ENCODE measurements around the gene STK11.

Gene STK11

DNA sequence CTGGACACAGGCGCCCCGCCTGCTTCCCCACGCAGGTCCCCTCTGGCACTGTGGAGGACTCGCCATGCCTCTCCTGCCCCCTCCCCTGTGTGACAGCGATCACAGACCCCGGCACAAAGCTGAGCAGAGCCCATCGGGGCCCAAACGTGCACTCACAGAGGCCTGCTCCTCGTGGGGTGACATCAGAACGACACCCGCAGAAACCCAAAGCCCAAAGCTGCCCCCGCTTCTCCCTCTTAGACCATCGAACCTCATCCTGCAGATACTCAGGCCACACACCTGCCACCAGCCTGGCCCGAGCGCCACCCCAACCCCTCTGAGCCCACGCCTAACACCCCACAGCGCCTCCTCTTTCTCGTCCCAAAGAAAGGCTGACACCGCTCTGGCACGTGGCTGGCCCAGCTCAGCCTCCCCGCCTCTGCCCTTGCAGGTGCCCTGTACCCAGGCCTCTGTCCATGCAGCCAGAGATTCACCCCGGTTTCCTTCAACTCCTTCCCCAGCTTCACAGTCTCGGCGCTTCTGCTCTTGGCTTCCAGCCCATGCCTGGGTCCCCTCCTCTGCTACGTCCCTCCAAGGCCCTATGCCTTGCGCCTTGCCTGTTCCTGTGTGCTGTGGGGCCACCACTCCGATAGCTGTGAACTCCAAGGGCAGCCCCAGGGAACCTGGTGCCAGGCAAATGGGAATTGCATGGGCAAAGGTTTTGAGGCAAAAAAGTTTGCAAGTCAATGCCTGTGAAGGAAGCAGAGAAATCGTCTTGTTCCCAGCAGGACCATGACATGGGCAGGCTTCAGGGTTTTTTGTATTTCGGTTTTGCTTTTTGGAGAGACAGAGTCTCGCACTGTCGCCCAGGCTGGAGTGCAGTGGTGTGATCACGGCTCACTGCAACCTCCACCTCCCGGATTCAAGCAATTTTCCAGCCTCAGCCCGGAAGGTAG is 33.1 kb downstream of the STK11 start:
- Histone ChIP-seq H4K8ac (ENCODE audit: low read depth, low read length) (no peak overlapping the region), H3K4ac (ENCODE audit: low read depth, low read length) (peak overlapping the region; percentile 38), H3K79me1 (ENCODE audit: low read length) (peaks cover 5% of the 10 kb centered on the region), H3K4me3 (ENCODE audit: low read length) (no peak overlapping the region), H3K79me2 (ENCODE audit: control insufficient read depth, insufficient read depth, low read length) (peaks cover 5% of the 10 kb centered on the region), H2AK5ac (ENCODE audit: low read length) (peak overlapping the region; percentile 4), H3K27ac (ENCODE audit: low read depth, low read length) (no peak overlapping the region), H3K23ac (ENCODE audit: low read length) (peak overlapping the region; percentile 90), H3K36me3 (ENCODE audit: control insufficient read depth, insufficient read depth, low read length) (no peaks in the 10 kb centered on the region), H2BK15ac (replicated peaks; ENCODE audit: low read depth) (no peak overlapping the region), H2BK5ac (ENCODE audit: low read length) (no peak overlapping the region), H4K5ac (ENCODE audit: low read length) (no peak overlapping the region), H3K9ac (ENCODE audit: low read length) (peak overlapping the region; percentile 63), H3K56ac (ENCODE audit: low read length) (peak overlapping the region; percentile 69), H2BK120ac (ENCODE audit: low read depth, low read length) (no peak overlapping the region), H3K18ac (ENCODE audit: low read length) (peak overlapping the region; percentile 45), H3K4me2 (ENCODE audit: low read length) (peak overlapping the region; percentile 29), H3K4me1 (ENCODE audit: control insufficient read depth, low read depth, low read length) (no peaks in the 10 kb centered on the region), H3K27me3 (ENCODE audit: insufficient read depth, low read length, poor library complexity) (no peaks in the 10 kb centered on the region)
- no CpG with 5 or more reads among the region's 34 CpGs for WGBS (ENCODE audit: extremely low coverage, insufficient coverage, low lambda C conversion rate)
- DNase-seq, result no peak

DNA sequence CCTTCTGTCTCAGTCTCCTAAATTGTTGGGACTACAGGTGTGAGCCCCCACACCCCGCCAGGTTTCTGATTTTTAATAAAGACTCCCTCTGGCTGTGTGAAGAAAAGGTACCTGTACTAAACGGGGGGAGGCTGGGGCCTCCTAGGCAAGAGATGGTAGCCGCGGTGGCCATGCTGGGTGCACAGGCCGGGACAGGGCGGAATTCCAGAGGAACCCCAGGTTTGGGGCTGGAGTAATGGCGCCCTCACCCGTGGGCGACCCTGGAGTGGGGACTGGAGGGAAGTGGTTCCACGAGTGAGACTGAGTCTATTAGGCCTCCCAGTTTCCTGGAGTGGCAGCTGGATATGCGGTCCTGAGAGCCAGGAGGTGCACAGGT is 33.8 kb downstream of the STK11 start:
- Histone ChIP-seq H3K9ac (ENCODE audit: low read length) (no peak overlapping the region), H4K5ac (ENCODE audit: low read length) (no peak overlapping the region), H2BK5ac (ENCODE audit: low read length) (no peak overlapping the region), H3K36me3 (ENCODE audit: control insufficient read depth, insufficient read depth, low read length) (no peaks in the 10 kb centered on the region), H2BK15ac (replicated peaks; ENCODE audit: low read depth) (no peak overlapping the region), H2AK5ac (ENCODE audit: low read length) (no peak overlapping the region), H3K79me2 (ENCODE audit: control insufficient read depth, insufficient read depth, low read length) (peaks cover 5% of the 10 kb centered on the region), H3K4ac (ENCODE audit: low read depth, low read length) (no peak overlapping the region), H3K27me3 (ENCODE audit: insufficient read depth, low read length, poor library complexity) (no peaks in the 10 kb centered on the region), H3K56ac (ENCODE audit: low read length) (peak overlapping the region; percentile 77), H3K79me1 (ENCODE audit: low read length) (peaks cover 5% of the 10 kb centered on the region), H3K23ac (ENCODE audit: low read length) (no peak overlapping the region), H3K18ac (ENCODE audit: low read length) (no peak overlapping the region), H3K27ac (ENCODE audit: low read depth, low read length) (no peak overlapping the region), H3K4me1 (ENCODE audit: control insufficient read depth, low read depth, low read length) (no peaks in the 10 kb centered on the region), H3K4me3 (ENCODE audit: low read length) (no peak overlapping the region), H4K8ac (ENCODE audit: low read depth, low read length) (no peak overlapping the region), H3K4me2 (ENCODE audit: low read length) (no peak overlapping the region), H2BK120ac (ENCODE audit: low read depth, low read length) (no peak overlapping the region)
- no peak for DNase-seq
- WGBS (ENCODE audit: extremely low coverage, insufficient coverage, low lambda C conversion rate), result no CpG with 5 or more reads among the region's 11 CpGs

DNA sequence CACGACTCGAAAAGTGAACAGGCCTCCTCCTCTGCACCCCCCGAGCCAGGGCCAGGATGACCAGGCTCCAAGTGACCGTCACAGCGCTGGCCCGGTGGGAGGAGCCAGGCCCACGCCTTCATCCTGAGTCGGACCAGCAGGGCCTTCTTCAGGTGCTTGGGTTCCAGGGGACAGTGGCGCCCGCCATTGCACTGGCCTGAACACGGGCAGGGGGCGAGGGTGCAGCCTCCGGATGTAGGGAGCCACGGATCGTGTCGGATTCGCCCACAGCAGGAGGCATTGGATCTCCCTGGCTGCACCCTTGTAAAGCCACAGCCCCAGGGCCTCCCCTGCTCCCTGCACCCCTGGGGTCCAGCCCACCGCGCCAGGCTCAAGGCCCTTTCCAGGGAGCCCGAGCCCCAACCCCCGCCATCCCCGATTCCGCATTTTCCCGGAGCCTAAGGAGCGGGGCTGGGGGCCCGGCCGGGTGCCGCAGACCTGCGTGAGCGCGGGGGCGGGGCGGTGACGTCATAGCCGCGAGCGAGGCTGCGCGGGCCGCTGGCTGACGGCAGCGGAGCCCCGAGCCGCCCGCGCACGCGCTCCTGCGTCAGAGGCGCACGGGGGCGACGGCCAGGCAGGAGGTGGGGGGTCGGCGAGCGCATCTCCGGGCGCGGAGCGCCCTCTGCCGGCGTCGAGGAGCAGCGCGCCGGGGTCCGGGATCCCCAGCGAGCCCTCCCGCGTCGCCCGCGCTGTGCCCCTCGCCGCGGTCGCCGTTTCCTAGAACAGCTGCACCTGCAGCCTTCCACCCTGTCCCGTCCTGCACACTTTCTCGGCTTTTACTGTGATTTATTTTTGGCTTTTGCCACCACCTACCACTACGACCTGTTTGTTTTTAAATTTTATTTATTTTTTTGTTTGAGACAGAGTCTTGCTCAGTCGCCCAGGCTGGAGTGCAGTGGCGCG is 34.5 kb downstream of the STK11 start:
- Histone ChIP-seq H3K27ac (ENCODE audit: low read depth, low read length) (peak overlapping the region; percentile 2), H3K4ac (ENCODE audit: low read depth, low read length) (peak overlapping the region; percentile 77), H2AK5ac (ENCODE audit: low read length) (no peak overlapping the region), H3K36me3 (ENCODE audit: control insufficient read depth, insufficient read depth, low read length) (no peaks in the 10 kb centered on the region), H3K79me1 (ENCODE audit: low read length) (peaks cover 5% of the 10 kb centered on the region), H4K8ac (ENCODE audit: low read depth, low read length) (no peak overlapping the region), H4K5ac (ENCODE audit: low read length) (no peak overlapping the region), H2BK5ac (ENCODE audit: low read length) (no peak overlapping the region), H2BK120ac (ENCODE audit: low read depth, low read length) (no peak overlapping the region), H3K79me2 (ENCODE audit: control insufficient read depth, insufficient read depth, low read length) (peaks cover 5% of the 10 kb centered on the region), H3K4me2 (ENCODE audit: low read length) (peak overlapping the region; percentile 62), H2BK15ac (replicated peaks; ENCODE audit: low read depth) (no peak overlapping the region), H3K18ac (ENCODE audit: low read length) (peak overlapping the region; percentile 89), H3K9ac (ENCODE audit: low read length) (peak overlapping the region; percentile 71), H3K23ac (ENCODE audit: low read length) (no peak overlapping the region), H3K56ac (ENCODE audit: low read length) (peak overlapping the region; percentile 77), H3K4me3 (ENCODE audit: low read length) (no peak overlapping the region), H3K4me1 (ENCODE audit: control insufficient read depth, low read depth, low read length) (no peaks in the 10 kb centered on the region), H3K27me3 (ENCODE audit: insufficient read depth, low read length, poor library complexity) (no peaks in the 10 kb centered on the region)
- no CpG with 5 or more reads among the region's 84 CpGs for WGBS (ENCODE audit: extremely low coverage, insufficient coverage, low lambda C conversion rate)
- peak; percentile 92 for DNase-seq

DNA sequence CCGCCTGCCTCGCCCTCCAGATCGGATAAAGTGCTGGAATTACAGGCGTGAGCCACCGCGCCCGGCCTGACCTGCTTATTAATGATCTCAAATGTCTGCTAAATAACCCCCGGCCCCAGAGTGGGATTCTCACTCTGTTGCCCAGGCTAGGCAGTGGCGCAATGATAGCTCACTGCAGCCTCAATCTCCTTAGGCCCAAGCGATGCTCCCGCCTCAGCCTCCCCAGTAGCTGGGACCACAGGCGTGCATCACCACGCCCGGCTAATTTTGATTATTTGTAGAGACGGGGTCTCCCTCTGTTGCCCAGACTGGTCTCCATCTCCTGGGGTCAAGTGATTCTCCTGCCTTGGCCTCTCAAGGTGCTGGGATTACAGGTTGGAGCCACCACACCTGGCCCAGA is 35.3 kb downstream of the STK11 start:
- no peak overlapping the region for H2BK120ac ChIP-seq (ENCODE audit: low read depth, low read length)
- no peaks in the 10 kb centered on the region for H3K36me3 ChIP-seq (ENCODE audit: control insufficient read depth, insufficient read depth, low read length)
- H3K79me2 ChIP-seq (ENCODE audit: control insufficient read depth, insufficient read depth, low read length), result peaks cover 5% of the 10 kb centered on the region
- no peak overlapping the region for H3K27ac ChIP-seq (ENCODE audit: low read depth, low read length)
- H3K9ac ChIP-seq (ENCODE audit: low read length), result no peak overlapping the region
- H2AK5ac ChIP-seq (ENCODE audit: low read length), result no peak overlapping the region
- no peak for DNase-seq
- no peaks in the 10 kb centered on the region for H3K4me1 ChIP-seq (ENCODE audit: control insufficient read depth, low read depth, low read length)
- no peak overlapping the region for H2BK5ac ChIP-seq (ENCODE audit: low read length)
- no peak overlapping the region for H3K4ac ChIP-seq (ENCODE audit: low read depth, low read length)
- no peak overlapping the region for H3K23ac ChIP-seq (ENCODE audit: low read length)
- H3K4me2 ChIP-seq (ENCODE audit: low read length), result no peak overlapping the region
- no peak overlapping the region for H4K8ac ChIP-seq (ENCODE audit: low read depth, low read length)
- peak overlapping the region; percentile 34 for H3K56ac ChIP-seq (ENCODE audit: low read length)
- no peaks in the 10 kb centered on the region for H3K27me3 ChIP-seq (ENCODE audit: insufficient read depth, low read length, poor library complexity)
- no CpG with 5 or more reads among the region's 15 CpGs for WGBS (ENCODE audit: extremely low coverage, insufficient coverage, low lambda C conversion rate)
- H3K4me3 ChIP-seq (ENCODE audit: low read length), result no peak overlapping the region
- H2BK15ac ChIP-seq (replicated peaks; ENCODE audit: low read depth), result no peak overlapping the region
- H3K18ac ChIP-seq (ENCODE audit: low read length), result no peak overlapping the region
- no peak overlapping the region for H4K5ac ChIP-seq (ENCODE audit: low read length)
- peaks cover 5% of the 10 kb centered on the region for H3K79me1 ChIP-seq (ENCODE audit: low read length)

DNA sequence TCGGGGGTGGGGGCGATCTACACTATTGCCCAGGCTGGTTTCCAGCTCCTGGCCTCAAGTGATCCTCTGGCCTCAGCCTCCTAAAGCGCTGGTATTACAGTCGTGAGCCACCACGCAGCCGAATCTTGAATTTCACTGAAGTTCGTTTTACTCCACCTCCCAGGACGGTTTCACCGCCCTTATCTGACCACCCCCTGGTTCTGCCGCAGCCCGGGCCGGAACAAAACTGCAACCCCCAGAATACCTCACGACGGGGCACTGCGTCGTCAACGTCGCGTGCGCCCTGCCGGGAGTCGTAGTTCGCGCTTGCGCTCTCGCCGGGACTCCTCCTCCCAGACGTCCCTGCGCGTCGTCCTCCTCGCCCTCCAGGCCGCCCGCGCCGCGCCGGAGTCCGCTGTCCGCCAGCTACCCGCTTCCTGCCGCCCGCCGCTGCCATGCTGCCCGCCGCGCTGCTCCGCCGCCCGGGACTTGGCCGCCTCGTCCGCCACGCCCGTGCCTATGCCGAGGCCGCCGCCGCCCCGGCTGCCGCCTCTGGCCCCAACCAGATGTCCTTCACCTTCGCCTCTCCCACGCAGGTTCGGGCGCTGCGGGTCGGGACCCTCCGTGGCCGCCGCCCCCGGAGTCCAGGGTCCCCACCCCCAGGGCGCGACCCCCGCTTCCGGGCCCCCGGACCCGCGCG is 36.0 kb downstream of the STK11 start, which contains the start of gene ATP5F1D:
ATP5F1D (plus strand) TSS at position 335 of the 679 bp plus-strand sequence; CDS start at position 435, 100 bp downstream.
- Histone ChIP-seq H3K27me3 (ENCODE audit: insufficient read depth, low read length, poor library complexity) (no peaks in the 10 kb centered on the region), H3K79me1 (ENCODE audit: low read length) (peaks cover 5% of the 10 kb centered on the region), H3K56ac (ENCODE audit: low read length) (peak within 1 kb of the TSS; percentile 95), H3K4ac (ENCODE audit: low read depth, low read length) (peak within 1 kb of the TSS; percentile 76), H3K79me2 (ENCODE audit: control insufficient read depth, insufficient read depth, low read length) (peaks cover 5% of the 10 kb centered on the region), H3K23ac (ENCODE audit: low read length) (peak within 1 kb of the TSS; percentile 80), H3K18ac (ENCODE audit: low read length) (peak within 1 kb of the TSS; percentile 81), H3K9ac (ENCODE audit: low read length) (peak within 1 kb of the TSS; percentile 95), H3K36me3 (ENCODE audit: control insufficient read depth, insufficient read depth, low read length) (no peaks in the 10 kb centered on the region), H4K8ac (ENCODE audit: low read depth, low read length) (no peak within 1 kb of the TSS), H3K4me3 (ENCODE audit: low read length) (peak within 1 kb of the TSS; percentile 72), H2AK5ac (ENCODE audit: low read length) (no peak within 1 kb of the TSS), H3K4me2 (ENCODE audit: low read length) (peak within 1 kb of the TSS; percentile 97), H4K5ac (ENCODE audit: low read length) (no peak within 1 kb of the TSS), H3K27ac (ENCODE audit: low read depth, low read length) (no peak within 1 kb of the TSS), H2BK120ac (ENCODE audit: low read depth, low read length) (no peak within 1 kb of the TSS), H2BK5ac (ENCODE audit: low read length) (no peak within 1 kb of the TSS), H3K4me1 (ENCODE audit: control insufficient read depth, low read depth, low read length) (no peaks in the 10 kb centered on the region), H2BK15ac (replicated peaks; ENCODE audit: low read depth) (no peak within 1 kb of the TSS)
- no CpG with 5 or more reads among the region's 79 CpGs for WGBS (ENCODE audit: extremely low coverage, insufficient coverage, low lambda C conversion rate)
- DNase-seq, result peak; percentile 96

Data from mesendoderm (in vitro differentiated cells).